ENCODE data around the gene OR10G4. TPM values are rescaled to one million over a fixed set of nuclear protein-coding genes. Genes with fewer than 3 reads are reported as not detected.
"Not testable (repeated sequence)": the region's sequence is repeated elsewhere in the genome, so short reads cannot be mapped to it uniquely, and the experiment has no call there.

Gene OR10G4
- total RNA-seq, 3 donors from 2014 or later: not detected

- no peak for DNase-seq (ENCODE audit: low spot score in 2 of 2)
- Histone ChIP-seq H3K4me3 (no peak overlapping the region), H3K27me3 (no peaks in the 10 kb centered on the region), H3K27ac (no peak overlapping the region), H3K4me1 (no peaks in the 10 kb centered on the region), H3K9me3 (no peaks in the 10 kb centered on the region), H3K36me3 (no peaks in the 10 kb centered on the region)
- no peak for TF ChIP-seq POLR2AphosphoS5 (IDR thresholded peaks at IDR 0.05)
- TF ChIP-seq CTCF (IDR thresholded peaks at IDR 0.05): no peak
- TF ChIP-seq POLR2A (IDR thresholded peaks at IDR 0.05): no peak
- intact Hi-C loops (cut with DNase I; ENCODE audit: low total_unique reads): no loop called here
Measured at GRCh38 chr11:123979311-123979710, 33.5 kb upstream of the OR10G4 start.

- Histone ChIP-seq H3K27ac (no peak within 1 kb of the TSS), H3K4me3 (no peak within 1 kb of the TSS), H3K9me3 (no peaks in the 10 kb centered on the region), H3K27me3 (no peaks in the 10 kb centered on the region), H3K36me3 (no peaks in the 10 kb centered on the region), H3K4me1 (no peaks in the 10 kb centered on the region)
- TF ChIP-seq CTCF (IDR thresholded peaks at IDR 0.05): no peak
- no peak for TF ChIP-seq POLR2A (IDR thresholded peaks at IDR 0.05)
- TF ChIP-seq POLR2AphosphoS5 (IDR thresholded peaks at IDR 0.05): no peak
- intact Hi-C loops (cut with DNase I; ENCODE audit: low total_unique reads): no loop called here
- no peak for DNase-seq (ENCODE audit: low spot score in 2 of 2)
Measured at GRCh38 chr11:123995119-123995518, 17.7 kb upstream of the OR10G4 start, which contains the start of gene OR10G6. Gene OR10G6, minus strand, starts transcription at chr11:123995161. Its CDS starts 0 bp downstream, at chr11:123995161.

- H3K9me3 ChIP-seq; H3K27me3 ChIP-seq; H3K4me1 ChIP-seq; H3K36me3 ChIP-seq; H3K27ac ChIP-seq; DNase-seq (ENCODE audit: low spot score in 2 of 2); intact Hi-C loops (cut with DNase I; ENCODE audit: low total_unique reads); H3K4me3 ChIP-seq: not testable (repeated sequence)
Measured at GRCh38 chr11:124015837-124016236, 3.0 kb downstream of the OR10G4 start.

GRCh38 chr11:124026498-124026897 is 13.7 kb downstream of the OR10G4 start, which contains the start of gene OR10G8:
Gene OR10G8, plus strand, starts transcription at chr11:124026798. Its CDS starts 2,825 bp downstream, at chr11:124029623.
- no peak for TF ChIP-seq POLR2A (IDR thresholded peaks at IDR 0.05)
- no peak for TF ChIP-seq POLR2AphosphoS5 (IDR thresholded peaks at IDR 0.05)
- no peak for TF ChIP-seq CTCF (IDR thresholded peaks at IDR 0.05)
- DNase-seq (ENCODE audit: low spot score in 2 of 2): no peak
- intact Hi-C loops (cut with DNase I; ENCODE audit: low total_unique reads): no loop called here

GRCh38 chr11:124036666-124037065 is 23.9 kb downstream of the OR10G4 start:
- Histone ChIP-seq H3K27ac (no peak overlapping the region), H3K9me3 (no peaks in the 10 kb centered on the region), H3K36me3 (no peaks in the 10 kb centered on the region), H3K4me3 (no peak overlapping the region), H3K27me3 (no peaks in the 10 kb centered on the region), H3K4me1 (no peaks in the 10 kb centered on the region)
- no peak for DNase-seq (ENCODE audit: low spot score in 2 of 2)
- intact Hi-C loops (cut with DNase I; ENCODE audit: low total_unique reads): no loop called here
- no peak for TF ChIP-seq POLR2A (IDR thresholded peaks at IDR 0.05)
- no peak for TF ChIP-seq CTCF (IDR thresholded peaks at IDR 0.05)
- no peak for TF ChIP-seq POLR2AphosphoS5 (IDR thresholded peaks at IDR 0.05)

More at GRCh38 chr11:124026498-124026897, 13.7 kb downstream of the OR10G4 start, which contains the start of gene OR10G8:
- no peaks in the 10 kb centered on the region for H3K27me3 ChIP-seq
- H3K36me3 ChIP-seq: no peaks in the 10 kb centered on the region
- no peak within 1 kb of the TSS for H3K27ac ChIP-seq
- no peak within 1 kb of the TSS for H3K4me3 ChIP-seq
- H3K4me1 ChIP-seq: no peaks in the 10 kb centered on the region
- H3K9me3 ChIP-seq: no peaks in the 10 kb centered on the region

GRCh38 chr11:124039557-124039956 is 26.8 kb downstream of the OR10G4 start:
- no peak for DNase-seq (ENCODE audit: low spot score in 2 of 2)

More at GRCh38 chr11:124039557-124039956, 26.8 kb downstream of the OR10G4 start:
- H3K4me3 ChIP-seq: no peak overlapping the region
- TF ChIP-seq POLR2A (IDR thresholded peaks at IDR 0.05) (no peak), POLR2AphosphoS5 (IDR thresholded peaks at IDR 0.05) (no peak), CTCF (IDR thresholded peaks at IDR 0.05) (no peak)
- no peaks in the 10 kb centered on the region for H3K4me1 ChIP-seq
- no peaks in the 10 kb centered on the region for H3K9me3 ChIP-seq
- no peaks in the 10 kb centered on the region for H3K36me3 ChIP-seq
- intact Hi-C loops (cut with DNase I; ENCODE audit: low total_unique reads): loop anchor here (2.0 kb wide), 1 partner anchor 67 kb away; no protein-coding TSS in a partner anchor
- H3K27me3 ChIP-seq: no peaks in the 10 kb centered on the region
- no peak overlapping the region for H3K27ac ChIP-seq

All from breast epithelium (tissue), 4 donors.